SH-SY5Y (cell line): ENCODE data around the gene HRAS.

Experiments
- GATA2 ChIP-seq: IDR thresholded peaks from 2 replicates; pipeline ENCODE4 v1.6.1; 2011; ENCODE audit warnings: mild to moderate bottlenecking, low read depth, low read length
- GATA3 ChIP-seq: IDR thresholded peaks from 2 replicates; pipeline ENCODE4 v1.6.1; 2011; ENCODE audit warnings: low read depth, mild to moderate bottlenecking, low read length, moderate library complexity

HRAS gene

DNA sequence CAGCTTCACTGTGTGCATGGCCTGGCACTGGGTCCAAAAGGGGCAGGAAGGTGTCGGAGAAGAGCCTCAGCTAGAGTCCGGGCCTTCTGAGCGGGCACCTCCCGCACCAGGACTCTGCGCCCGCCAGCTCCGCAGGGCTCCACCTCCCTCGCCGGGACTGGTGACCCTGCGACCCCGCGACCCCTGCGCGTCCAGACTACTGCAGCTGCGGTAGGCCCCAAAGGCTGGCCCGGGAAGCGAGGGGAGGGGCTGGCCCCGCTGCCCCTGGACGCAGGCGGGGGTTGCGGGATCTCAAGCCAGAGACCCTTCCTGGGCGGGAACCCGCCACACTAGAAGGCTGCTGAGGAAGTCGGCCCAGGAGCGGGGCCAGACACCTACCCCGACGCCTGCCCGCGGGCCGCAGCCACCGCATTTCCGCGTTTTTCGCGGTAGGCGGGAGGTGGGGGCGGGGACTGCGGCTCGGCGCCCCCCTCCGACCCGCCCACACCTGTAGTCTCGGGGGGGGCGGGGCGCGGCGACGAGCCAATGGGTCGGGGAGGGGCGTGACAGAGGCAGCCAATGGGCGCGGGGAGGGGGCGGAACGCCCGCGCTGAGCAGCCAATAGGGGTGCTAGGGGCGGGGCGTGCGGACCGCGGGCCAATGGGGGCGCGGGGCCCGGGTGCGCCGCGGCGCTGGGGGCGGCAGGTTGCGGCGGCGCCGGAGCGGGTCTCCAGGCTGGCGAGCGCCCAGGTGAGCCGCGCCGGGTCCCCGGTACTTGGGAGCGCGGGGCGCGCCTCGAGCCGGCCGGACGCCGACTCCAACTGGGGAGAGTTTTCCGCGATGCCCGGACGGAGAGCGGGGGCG lies 25.1 kb upstream of the HRAS start, which contains the start of the genes LMNTD2 and RASSF7:
TSS of gene LMNTD2 (minus strand) at position 434 of the 843 bp plus-strand sequence. CDS start at position 412, 22 bp downstream.
TSS of gene RASSF7 (plus strand) at position 666 of the 843 bp plus-strand sequence. CDS start 799 bp downstream, outside the sequence.
- TF ChIP-seq GATA2 (no peak), GATA3 (no peak)

DNA sequence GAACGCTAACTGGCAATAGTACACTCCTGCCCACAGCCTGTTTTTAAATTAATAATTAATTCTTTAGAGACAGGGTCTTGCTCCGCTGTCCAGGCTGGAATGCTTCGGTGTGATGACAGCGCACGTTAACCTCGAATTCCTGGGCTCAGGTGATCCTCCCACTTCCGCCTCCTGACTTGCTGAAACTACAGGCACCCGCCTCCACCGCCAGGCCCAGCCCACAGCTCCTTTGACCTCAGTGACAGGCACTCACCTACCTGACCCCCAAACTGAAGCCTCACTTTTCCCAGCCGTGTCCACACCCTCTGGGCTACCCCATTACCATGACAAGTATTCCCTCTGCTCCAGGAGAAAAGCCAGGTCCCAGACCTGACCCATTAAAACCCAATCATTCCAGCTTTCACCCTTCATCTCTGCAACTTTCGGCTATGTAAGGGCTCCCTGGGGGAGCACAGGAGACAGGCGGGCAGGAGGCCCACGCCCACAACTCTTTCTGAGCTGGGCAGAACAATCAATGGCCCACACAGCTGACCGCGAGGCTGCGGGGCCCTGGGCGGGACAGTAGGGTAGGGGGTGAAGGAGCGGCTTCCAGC lies 24.4 kb upstream of the HRAS start:
- TF ChIP-seq GATA2 (no peak), GATA3 (no peak)

DNA sequence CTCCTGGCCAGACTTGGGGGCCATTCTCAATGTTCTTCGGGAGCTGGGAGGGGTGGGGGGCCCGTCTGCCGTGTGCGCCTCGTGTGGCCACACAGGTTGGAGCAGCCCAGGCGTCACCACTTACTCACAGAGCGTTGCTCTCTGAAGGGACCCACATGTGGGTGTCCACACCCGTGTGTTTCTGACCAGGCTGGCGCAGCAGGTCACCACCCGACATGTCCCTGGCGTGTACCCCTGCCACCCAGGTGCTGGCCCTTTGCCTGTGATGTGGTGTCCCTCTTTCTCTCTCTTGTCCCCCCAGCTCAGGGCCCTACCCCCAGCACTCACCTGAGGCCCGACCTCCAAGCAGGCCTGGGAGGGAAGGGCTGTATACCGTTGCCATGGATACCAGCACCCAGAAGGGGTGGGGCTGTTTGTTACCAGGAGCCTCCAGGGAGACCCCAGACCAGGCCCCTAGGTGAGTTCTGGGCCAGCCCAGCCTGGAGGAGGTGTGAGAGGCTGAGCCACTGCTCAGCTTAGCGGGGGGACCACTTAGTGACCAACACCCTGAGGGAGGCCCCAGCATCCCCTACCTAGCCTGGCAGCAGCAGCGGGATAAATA lies 23.7 kb upstream of the HRAS start:
- TF ChIP-seq GATA3 (no peak), GATA2 (no peak)

DNA sequence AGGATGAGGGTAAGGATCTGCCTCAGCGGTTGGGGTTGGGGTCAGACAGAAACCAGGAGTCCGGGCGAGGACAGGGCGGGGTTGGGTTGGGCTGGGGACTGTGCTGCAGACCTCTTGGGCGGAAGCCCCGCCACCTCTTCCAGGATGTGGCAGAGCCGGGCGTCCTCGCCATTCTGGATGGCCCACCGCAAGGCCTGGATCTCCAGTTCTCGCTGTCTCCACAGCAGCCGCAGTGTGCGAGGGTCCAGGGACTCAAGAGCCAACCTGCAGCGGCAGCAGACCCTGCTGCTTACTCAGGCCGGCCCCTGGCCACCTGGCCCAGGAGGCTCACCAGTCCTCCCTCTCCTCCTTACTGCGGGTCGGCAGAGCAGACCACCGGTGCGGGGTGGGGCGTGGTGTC lies 23.1 kb upstream of the HRAS start:
- TF ChIP-seq GATA2, result no peak
- no peak for TF ChIP-seq GATA3

DNA sequence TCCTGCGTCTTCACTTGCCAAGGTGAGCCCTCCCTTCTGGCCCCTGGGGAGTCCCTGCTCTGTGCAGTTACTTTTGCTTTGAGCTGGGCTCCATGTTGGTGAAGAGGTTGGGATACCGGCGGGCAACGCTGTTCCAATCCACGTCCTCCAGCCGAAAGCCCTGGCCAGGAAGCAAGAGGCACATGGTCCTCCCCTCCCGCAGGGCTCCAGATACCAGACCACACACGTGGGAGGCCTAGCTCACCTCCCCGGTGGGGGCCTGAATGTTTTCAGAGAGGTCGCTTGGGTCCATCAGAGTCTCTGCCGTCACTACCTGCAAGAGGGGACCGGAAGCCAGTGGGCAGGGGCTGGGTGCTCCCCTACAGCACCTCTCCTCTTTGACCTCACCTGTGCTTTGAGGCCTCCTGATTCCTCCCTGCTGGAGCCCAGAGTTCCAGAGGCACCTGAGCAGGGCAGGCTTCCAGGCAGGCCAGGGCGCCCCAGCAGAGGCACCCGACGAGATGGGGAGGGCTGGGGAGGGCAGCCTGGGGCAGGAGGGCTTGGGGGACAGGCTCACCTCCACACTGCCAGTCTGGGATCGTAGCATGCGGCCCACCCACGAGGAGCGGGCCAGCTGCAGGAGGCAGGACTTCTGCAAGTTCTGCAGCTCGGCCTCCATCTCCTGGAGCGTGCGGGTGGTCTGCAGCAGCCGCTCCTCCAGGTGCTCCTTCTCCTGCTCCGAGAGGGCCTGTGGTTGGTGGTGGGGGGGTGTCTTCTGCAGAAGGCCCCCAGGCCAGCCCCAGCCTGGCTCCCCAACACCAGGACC lies 22.2 kb upstream of the HRAS start:
- TF ChIP-seq GATA3 (no peak), GATA2 (no peak)

DNA sequence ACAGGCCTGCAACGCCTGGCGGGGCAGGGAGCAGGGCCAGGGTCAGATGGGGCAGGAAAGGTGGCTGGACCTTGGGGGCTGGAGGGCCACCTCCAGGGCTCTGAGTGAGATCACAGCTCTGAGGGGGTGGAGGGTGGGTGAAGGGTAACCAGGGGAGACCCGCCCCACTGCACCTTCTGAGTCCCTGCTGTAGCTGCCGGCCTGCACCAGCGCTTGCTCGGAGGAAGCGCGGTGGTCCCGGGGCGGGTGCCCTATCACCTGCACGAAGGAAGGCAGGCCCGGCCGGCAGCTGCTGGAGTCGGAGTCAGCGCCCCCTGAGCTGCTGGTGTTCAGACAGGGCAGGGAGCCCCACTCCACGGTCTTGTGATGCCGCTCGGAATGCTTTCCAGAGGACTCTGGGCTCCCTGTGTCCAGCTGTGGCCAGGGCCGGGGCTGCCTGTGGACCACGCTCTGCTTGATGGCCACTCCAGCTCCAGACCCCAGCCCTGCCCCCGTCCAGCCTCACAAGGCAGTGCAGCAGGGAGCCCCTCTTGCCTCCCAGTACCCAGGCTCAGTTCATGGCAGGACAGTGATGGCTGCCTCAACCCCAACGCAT lies 21.4 kb upstream of the HRAS start:
- TF ChIP-seq GATA2 (no peak), GATA3 (no peak)

DNA sequence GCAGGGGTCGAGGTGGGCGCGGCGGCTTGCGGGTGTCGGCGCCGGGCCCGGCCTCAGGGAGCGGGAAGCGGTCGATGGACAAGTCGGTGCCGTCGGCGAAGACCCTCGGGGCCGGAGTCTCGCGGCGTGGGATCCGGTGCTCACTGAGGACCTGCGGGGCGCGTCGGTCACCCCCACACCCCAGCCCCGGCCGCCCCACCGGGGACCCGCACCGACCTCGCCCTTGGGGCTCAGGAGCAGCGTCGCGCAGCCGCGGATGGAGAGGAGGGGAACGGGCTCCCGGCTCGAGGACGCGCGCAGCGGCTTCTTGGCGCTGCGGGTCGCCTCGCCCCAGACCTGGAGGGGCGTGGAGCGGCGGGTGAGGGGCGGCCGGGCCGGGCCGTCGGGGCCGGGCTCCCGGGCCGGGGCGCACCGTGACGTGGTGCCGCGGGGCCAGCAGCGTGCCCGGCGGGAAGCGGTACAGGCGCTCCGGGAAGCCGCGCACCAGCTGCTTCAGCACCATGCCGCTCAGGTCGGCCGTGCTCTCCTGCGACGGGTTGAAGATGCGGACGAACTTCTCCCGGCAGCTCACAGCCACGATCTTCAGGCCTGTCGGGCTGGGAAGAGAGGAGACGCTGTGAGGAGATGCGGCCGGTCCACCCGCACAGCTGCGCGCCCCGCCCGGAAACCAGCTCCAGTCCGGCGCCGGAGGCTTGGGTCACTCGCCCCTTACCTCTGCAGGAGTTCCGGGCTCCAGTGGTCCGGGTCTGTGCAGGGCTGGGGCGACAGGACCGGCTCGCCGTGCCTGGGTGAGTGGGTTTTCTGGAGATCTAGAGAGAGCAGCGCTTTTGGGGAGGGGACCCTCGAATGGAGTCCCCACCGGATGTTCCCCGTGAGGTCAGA lies 20.6 kb upstream of the HRAS start:
- TF ChIP-seq GATA3 (no peak), GATA2 (no peak)

DNA sequence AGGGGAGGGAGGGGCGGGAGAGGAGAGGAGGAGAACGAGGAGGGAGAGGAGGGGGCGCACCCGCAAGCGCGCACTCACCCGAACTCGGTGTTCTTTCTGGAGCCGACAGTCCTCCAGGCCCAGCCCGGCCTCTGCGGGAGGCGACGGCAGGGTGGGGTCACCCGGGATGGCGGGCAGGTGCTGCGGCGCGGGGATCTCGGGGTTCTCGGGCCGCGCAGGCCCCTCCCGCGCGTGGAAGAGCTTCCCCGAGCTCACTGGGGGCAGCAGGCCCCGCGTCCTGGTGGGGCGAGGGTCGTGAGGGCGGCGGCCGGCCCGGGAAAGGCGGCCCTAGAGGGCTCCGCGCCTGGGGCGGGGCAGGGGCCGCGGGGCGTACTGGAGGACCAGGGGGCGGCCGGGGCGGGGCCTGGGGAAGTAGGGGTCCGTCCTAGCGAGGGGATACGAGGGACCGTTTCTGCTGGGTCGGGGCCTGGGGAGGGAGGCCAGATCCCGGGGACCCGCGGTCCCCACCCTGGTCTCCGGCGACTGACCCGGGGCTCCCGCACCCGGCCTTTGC lies 19.9 kb upstream of the HRAS start:
- TF ChIP-seq GATA2, result no peak

DNA sequence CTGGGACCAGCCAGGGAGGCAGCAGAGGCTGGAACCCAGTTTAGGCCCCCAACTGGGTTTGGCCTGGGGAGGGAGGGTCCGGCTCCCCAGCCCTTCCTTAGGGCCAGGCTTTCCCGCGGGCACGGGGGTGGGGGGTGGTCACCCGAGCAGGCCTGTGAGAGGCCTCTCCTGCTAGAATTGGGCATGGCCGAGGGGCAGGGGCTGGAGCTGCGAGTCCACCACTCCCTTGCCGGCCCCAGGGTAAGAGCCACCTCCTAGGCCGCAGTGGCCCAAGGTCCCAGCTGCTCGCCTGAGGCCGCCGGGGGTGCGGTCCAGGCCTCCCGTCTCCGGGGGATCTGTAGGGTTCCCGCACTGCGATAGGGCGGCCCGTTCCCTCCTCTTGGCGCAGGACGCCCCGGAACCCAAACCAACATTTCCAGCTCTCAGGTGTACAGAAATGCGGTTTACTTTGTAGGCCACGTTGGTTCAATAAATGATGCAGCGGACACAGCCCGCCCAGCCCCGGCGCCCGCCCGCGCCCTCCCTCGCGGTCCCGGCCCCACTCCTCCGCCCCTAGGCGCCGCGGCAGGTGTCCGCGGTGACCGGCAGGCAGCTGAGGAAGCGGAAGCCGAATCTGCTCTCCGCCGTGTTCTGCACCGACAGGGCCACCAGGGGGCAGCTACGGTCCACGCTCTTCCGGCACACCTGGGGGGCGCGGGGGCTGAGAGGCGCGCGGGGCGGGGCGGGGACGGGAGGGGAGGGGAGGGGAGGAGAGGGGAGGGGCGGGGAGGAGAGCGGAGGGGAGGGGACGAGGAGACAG lies 19.3 kb upstream of the HRAS start:
- TF ChIP-seq GATA2 (no peak), GATA3 (no peak)

DNA sequence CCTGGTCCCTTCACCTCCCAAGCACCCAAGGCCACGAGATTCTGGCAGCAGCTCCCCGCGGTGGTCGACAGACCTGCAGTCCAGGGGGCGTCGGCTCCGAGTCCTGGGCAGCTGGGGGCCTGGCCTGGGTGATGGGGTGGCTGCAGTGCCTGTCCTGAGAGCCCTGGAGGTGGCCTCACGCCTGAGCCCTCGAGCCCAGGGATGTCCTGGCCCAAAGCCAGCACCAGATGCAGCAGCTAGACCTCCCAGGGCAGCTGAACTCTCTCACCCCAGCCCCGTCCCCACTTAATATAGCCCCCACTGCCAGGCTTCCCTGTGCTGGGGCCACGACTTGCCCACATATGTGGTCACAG lies 18.6 kb upstream of the HRAS start:
- no peak for TF ChIP-seq GATA3
- TF ChIP-seq GATA2, result no peak

DNA sequence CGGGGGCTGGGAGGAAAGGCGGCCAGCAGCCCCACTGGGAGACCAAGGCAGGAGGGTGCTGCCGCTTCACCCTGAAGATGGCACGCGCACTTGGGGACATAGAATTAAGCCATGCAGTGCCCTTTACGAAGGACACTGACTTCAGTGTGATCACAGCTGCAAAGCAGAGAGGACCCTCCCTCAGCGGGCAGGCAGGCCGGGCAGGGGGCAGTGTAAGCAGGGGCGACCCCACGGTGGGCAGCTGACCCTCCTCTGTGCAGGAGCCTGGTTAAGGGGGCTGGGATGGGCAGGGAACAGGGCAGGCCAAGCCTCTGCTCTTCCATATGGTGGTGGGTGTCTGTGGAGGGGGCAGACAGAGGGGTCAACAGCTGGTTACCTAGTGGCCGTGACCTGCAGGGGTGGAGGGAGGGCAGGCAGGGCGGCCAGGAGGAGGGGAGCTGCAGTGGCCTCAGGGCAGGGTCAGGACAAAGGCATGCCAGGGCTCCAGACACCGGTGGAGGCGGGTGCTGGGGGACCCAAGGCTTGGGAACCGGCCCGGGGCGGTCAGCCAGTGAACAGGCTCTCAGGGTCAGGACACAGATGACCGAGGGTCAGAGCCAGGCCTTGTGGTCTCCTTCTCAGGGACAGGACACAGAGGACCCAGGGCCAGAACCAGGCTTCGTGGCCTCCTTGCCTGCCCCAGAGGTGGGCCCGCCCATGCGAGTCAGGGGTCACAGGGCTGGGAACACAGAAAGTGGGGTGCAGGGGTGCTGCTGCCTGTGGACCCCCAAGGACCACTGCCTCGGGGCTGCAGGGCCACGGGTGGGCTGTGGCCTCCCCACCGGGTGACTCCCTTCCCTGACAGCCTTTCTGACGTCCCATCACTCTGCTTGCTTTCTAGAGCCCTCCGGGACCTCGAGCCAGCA lies 18.0 kb upstream of the HRAS start:
- TF ChIP-seq GATA3 (no peak), GATA2 (no peak)
